ENCODE data around the gene LMF1.

LMF1 gene

DNA sequence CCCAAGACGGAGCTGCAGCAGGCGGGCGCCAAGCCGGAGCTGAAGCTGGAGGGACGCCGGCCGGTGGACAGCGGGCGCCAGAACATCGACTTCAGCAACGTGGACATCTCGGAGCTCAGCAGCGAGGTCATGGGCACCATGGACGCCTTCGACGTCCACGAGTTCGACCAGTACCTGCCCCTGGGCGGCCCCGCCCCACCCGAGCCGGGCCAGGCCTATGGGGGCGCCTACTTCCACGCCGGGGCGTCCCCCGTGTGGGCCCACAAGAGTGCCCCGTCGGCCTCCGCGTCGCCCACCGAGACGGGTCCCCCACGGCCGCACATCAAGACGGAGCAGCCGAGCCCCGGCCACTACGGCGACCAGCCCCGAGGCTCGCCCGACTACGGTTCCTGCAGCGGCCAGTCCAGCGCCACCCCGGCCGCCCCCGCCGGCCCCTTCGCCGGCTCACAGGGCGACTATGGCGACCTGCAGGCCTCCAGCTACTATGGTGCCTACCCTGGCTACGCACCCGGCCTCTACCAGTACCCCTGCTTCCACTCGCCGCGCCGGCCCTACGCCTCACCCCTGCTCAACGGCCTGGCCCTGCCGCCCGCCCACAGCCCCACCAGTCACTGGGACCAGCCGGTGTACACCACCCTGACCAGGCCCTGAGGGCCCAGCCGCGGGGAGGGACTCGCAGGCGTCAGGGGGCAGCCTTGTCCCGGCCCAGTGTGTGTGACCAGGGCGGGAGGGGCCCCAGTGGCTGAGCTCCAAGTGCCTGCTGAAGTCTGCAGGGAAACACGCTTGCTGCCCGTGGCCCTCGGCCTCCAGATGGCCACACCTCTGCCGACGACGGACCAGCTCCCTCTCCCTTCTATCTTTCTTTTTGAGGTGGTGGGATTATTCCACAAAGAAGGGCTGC is 14.2 kb upstream of the LMF1 start:
- no peaks in the 10 kb centered on the region for H3K9me3 Mint-ChIP-seq
- peaks cover 20% of the 10 kb centered on the region for H3K27me3 Mint-ChIP-seq (ENCODE audit: low read depth)
- peak overlapping the region in 1 of 3 experiments; percentile 57 for H3K4me3 Mint-ChIP-seq
- no peak overlapping the region for H3K27ac Mint-ChIP-seq
- H3K36me3 Mint-ChIP-seq (ENCODE audit: low read depth): peaks cover 6% of the 10 kb centered on the region
- H3K4me1 Mint-ChIP-seq: peaks cover 23% of the 10 kb centered on the region
- TF ChIP-seq CTCF (IDR thresholded peaks at IDR 0.05; ENCODE audit: unreplicated experiment in 3 of 3): no peak

DNA sequence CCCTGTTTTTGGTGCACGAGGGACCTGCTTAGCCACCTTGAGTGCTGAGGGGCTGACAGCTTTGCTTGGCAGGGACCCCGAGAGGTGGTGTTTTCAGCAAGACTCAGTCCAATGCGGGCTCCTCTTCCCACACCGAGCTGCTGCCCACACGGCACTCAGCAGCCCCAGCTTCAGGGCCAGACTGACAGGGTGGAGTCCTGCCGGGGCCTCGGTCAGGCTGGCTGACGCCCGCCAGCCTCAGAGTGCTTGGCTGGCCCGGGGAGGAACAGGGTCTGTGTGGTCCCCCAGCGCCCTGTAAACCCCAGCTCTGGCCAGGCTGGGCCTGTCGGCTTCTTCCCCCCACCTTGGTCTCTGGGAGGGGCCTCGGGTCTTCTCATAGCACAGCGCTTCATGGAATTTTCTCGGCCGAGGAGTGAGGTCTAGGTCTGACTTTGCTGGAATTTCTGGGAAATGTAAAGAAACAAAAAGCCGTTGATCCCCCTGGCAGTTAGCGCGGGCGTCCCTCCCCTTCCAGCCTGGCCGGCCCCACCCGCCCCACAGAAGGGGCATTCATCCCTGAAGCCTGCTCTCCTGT is 13.4 kb upstream of the LMF1 start:
- Mint-ChIP-seq H3K36me3 (ENCODE audit: low read depth) (peaks cover 6% of the 10 kb centered on the region), H3K27ac (no peak overlapping the region), H3K4me3 (peak overlapping the region in 2 of 3 experiments; percentile 86 to 89), H3K4me1 (peaks cover 23% of the 10 kb centered on the region), H3K27me3 (ENCODE audit: low read depth) (peaks cover 20% of the 10 kb centered on the region), H3K9me3 (no peaks in the 10 kb centered on the region)
- TF ChIP-seq CTCF (IDR thresholded peaks at IDR 0.05; ENCODE audit: unreplicated experiment in 3 of 3): no peak

DNA sequence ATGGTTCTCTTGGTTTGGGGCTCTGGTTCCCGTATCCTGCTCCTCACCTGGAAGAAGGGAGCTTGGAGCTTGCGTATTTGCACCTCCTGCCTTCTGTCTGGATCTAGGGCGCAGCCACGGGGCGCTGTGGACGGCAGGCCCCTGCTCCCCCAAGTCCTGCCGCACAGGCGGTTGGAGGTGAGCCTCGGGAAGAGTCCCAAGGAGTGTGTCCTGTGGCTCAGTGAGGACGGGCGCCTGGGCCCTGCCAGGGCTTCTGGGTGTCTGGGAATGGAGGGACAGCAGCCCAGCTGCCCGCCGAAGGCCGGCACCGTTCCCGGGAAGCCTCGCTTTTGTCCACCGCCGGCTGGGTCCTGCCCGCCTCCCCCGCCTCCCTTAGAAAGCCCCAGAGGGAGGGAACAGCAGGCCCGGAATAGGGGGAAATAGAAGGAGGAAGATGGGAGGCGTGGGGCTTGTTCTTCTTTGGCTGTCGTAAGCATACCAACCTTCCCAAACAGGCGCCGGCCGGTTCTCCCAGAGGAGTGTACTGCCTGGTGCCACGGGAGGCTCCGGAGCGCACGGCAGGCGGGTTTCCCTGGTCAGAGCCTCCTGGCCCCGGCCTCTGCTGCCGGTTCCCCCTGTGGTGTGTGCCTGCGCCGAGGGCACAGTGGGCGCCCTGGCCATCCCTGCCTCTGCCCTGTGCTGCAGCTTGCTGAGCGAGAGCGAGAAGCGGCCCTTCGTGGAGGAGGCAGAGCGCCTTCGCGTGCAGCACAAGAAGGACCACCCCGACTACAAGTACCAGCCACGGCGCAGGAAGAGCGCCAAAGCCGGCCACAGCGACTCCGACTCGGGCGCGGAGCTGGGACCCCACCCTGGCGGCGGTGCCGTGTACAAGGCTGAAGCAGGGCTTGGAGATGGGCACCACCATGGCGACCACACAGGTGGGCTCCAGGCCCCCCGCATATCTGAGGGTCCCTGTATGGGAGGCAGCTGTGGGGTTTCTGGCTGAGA is 12.6 kb upstream of the LMF1 start:
- Mint-ChIP-seq H3K4me1 (peaks cover 19% of the 10 kb centered on the region), H3K27ac (no peak overlapping the region), H3K27me3 (ENCODE audit: low read depth) (peaks cover 12% of the 10 kb centered on the region), H3K36me3 (ENCODE audit: low read depth) (peaks cover 6% of the 10 kb centered on the region), H3K4me3 (peak overlapping the region; percentile 79 to 89 (median 86)), H3K9me3 (no peaks in the 10 kb centered on the region)
- no peak for TF ChIP-seq CTCF (IDR thresholded peaks at IDR 0.05; ENCODE audit: unreplicated experiment in 3 of 3)

GRCh38 chr16:982145-983043 is 11.6 kb upstream of the LMF1 start:
- Mint-ChIP-seq H3K4me1 (peaks cover 28% of the 10 kb centered on the region), H3K9me3 (no peaks in the 10 kb centered on the region), H3K27me3 (ENCODE audit: low read depth) (peaks cover 11% of the 10 kb centered on the region), H3K36me3 (ENCODE audit: low read depth) (peaks cover 6% of the 10 kb centered on the region), H3K27ac (no peak overlapping the region), H3K4me3 (peak overlapping the region; percentile 79 to 89 (median 86))
- TF ChIP-seq CTCF (IDR thresholded peaks at IDR 0.05; ENCODE audit: unreplicated experiment in 3 of 3): no peak

DNA sequence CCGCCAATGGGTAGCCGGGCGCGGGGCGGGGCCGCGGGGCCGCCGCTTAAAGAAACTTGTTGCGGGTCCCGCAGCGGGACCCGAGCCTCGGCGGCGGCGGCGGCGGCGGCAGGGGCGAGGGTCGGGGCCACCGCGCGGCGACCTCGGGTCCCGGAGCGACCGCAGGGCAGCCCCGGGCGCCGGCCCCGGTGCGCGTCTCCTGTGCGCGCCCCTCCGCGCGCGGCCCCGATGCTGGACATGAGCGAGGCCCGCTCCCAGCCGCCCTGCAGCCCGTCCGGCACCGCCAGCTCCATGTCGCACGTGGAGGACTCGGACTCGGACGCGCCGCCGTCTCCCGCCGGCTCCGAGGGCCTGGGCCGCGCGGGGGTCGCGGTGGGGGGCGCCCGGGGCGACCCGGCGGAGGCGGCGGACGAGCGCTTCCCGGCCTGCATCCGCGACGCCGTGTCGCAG is 10.9 kb upstream of the LMF1 start, which contains the start of gene SOX8:
TSS of gene SOX8 (plus strand) at position 76 of the 450 bp plus-strand sequence. CDS start at position 229, 153 bp downstream.
- H3K27me3 Mint-ChIP-seq (ENCODE audit: low read depth): peaks cover 12% of the 10 kb centered on the region

More for the DNA sequence above, 10.9 kb upstream of the LMF1 start, which contains the start of gene SOX8:
- peak within 1 kb of the TSS in 2 of 3 experiments; percentile 74 to 79 for H3K27ac Mint-ChIP-seq
- H3K4me1 Mint-ChIP-seq: peaks cover 27% of the 10 kb centered on the region
- no peaks in the 10 kb centered on the region for H3K9me3 Mint-ChIP-seq
- peaks cover 6% of the 10 kb centered on the region for H3K36me3 Mint-ChIP-seq (ENCODE audit: low read depth)
- peak within 1 kb of the TSS; percentile 89 to 94 (median 92) for H3K4me3 Mint-ChIP-seq
- TF ChIP-seq CTCF (IDR thresholded peaks at IDR 0.05; ENCODE audit: unreplicated experiment in 3 of 3): no peak
